D341Med (cell line): ENCODE results near the gene TMEM209.

ENCODE experiments used
- DNase-seq: peaks from one replicate; pipeline ENCODE4 v3.0.0; 2012; ENCODE audit warnings: low spot score

Gene TMEM209

DNA sequence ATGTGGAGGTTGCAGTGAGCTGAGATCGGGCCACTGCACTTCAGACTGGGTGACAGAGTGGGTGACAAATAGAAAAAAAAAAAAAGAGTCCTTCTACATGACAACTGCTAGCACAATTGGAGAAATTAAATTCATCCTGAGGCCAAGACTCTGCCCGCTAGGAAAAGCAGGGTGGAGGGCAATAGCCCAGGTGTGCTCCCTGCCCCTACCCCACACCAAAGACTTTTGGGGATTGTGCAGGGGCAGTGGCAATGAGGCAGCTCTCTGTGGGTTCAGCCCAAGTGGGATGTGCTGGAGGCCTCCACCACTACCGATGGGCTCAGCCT lies 61.3 kb downstream of the TMEM209 start:
- DNase-seq: no peak

DNA sequence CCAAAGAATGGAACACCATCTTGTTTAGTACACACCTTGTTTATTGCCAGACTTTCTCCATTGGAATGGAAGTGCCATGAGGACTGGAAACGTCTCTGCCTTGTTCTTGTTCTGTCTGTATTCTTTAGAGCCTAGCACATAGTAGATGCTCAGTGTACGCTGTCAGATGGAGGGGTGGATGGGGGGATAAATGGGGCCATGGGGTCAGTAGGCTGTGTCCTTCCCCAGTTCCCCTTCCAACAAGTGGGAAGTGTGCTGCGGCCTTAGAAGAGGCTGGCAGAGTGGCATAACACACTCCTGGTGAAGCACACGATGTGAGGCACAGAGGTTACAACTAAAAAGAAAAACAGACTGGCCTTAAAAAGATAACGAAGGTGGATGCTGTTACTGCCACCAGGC lies 61.9 kb downstream of the TMEM209 start:
- no peak for DNase-seq

DNA sequence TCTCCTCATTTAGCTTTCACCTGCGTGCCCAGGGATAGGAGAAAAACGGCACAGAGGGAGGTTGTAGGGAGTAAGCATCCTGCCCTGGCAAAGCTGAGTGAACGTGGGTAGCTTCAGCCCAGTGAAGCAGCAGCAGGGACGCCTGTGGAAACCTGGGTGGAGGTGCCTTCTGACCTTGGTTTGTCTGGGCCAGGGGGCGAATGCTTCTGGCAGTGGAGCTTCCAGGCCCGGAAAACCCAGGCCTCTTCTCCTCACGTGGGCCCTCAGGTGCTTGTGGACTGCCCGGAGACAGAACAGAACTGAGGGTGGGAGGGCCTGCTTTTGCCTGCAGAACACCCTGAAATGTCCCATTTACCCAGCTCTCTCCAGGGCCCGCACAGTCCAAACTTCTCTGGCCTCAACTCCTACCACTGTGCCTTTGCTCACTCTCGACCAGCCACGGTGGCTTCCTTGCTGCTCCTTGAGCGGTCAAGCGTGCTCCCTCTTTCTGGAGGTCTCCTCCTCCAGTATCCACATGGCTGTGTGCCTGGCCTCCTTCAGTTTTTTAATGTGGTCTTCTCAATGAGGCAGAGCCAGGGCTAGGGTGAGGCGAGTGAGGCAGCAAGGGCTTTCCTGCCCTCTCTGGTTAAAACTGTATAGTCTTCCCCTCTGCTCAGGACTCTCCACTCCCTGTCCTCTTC lies 62.4 kb downstream of the TMEM209 start:
- DNase-seq: no peak

DNA sequence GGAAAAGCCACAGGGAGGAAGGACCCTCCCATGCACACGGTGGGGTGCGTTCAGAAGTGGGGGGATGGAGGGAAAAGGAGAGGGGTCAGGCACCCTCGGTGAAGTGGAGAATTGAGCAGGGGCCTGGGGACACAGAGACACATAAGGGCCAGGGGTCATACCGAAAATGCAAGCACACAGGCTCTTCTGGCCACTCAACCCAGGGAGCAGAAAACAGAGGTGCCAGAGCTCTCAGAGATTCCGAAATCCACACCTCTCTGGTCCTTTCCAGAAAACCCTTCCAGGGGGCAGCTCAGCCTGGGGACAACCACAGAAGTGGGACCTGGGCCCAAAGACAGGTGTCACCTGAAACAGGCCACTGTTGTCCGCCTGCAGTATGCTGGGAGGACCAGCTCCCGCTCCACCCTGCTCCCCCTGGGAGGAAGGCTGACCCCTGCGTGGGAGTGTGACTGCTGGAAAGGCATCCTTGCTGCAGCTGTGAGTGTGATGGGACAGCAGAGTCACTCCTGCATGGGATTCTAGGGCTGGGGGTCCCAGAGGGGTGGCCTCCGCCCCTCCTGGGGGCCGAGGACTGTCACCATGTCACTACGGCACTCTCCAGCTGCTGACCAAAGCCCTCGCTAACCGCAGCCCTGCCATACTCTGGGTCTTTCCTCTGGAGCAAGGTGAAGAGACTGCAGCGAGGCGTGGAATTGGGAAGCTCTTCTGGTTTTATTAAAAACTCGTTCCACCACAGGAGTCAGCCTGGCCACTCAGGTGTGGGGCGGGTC lies 63.1 kb downstream of the TMEM209 start:
- no peak for DNase-seq

DNA sequence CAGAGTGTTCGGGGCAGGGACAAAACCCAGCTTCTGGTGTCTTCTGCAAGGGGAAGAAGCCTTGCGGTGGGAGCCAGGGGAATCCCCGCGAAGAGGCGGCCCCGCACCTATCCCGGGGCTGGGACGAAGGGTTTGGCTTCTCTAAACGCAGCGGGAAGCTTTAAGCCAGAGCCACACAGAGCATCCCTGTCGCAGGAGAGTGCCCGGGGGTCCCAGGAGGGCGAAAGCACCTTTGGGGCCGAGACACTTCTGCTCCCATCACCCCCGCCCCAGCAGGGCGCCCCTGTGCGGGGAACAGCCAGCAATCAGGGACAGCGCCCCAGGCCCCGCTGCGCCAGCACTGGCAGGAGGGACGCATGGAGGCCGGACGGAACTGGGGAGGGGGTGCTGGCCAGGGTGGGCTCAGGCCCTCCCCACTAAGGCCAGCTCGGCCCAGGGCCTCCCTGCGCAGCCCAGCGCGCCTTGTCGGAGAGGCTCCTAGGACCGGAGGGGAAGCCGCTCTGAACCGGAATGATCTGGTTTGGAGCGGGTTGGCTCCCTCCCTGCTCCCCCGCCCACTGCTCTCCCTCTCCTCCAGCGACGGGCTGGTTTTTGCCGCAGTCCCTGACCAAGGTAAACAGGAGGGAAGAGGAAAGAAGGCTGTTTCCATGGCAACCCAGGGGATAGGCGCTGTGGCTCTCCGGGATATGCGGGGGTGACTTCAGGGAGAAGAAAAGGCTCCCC lies 63.9 kb downstream of the TMEM209 start:
- DNase-seq: no peak

DNA sequence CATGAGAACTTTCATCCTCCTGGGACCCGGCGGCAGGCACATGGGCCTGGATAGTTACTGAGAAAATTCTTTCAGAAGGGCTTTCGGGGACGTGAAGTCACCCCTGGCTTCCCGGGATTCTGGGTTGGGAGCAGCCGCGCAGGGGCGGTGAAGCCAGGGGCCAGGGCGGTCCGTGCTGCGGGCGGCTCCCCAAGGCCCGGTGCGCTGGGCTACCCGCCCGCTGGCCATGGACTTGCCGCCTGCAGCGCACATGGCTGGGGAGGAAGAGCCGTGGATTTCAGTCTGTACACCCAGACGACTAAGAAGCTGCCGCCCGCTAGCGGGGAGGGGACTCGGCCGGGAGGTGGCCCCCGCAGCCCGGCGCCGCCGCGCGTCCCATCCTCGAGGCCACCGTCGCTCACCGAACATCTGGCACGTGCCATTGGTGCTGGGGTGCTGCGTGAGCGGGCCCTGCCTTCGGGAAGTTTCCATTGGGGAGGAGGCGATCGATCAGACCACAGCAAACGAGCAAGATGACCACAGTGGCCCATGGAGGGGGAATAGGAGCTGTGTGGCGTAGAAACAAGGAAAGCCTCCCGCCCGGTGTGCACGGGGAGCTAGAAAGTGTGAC lies 64.5 kb downstream of the TMEM209 start:
- DNase-seq: no peak

DNA sequence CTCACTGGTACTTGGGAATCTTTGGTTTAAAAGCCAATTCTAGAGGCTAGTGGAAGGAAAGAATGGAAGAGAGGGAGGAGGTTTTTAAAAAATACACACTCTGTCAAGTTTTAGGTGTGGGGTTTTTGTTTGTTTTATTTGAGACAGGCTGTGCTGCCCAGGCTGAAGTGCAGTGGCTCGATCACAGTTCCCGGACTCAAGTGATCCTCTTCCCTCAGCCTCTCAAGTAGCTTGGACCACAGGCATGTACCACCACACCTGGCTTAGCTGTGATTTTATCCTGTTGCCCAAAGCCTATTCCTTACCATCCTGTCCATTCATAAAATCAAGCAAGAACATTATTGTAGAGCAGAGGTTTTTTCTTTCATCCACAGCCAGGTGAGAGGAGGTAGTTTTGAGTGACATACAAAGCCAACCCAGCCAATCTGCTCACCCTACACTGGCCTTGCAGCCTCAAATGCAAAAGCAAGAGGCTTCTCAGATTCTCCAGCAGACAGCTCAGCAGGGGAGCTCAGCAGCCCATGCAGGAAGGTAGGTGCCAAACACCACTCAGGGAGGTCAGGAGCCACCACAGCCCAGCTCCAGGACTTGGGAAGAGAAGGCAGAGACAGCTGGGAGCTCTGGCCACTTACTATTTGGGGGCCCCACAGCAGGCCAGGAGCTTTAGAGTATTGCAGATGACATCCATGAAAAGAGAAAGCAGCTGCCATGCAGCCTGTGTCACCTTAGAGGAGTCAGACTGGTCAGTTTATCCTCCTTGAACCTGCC lies 65.8 kb downstream of the TMEM209 start:
- DNase-seq: no peak

DNA sequence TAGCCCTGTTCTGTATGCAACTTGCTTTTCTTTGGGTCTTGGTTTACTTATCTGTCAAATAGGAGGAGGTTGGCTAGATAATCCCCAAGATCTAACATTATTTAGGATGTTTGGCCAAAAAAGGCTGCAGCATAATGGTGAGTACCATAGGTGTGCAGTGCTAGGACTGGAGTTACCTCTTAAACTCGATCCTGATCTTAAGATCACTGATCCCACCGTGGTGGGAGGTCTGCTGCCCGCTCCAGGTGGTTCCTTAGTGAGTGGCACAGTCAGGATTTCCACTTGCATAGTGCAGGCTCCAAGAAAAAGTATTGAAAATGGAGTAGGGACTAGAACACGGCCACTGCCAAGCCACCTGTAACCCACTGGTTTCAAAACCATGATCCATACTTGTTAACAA lies 68.0 kb downstream of the TMEM209 start:
- no peak for DNase-seq

DNA sequence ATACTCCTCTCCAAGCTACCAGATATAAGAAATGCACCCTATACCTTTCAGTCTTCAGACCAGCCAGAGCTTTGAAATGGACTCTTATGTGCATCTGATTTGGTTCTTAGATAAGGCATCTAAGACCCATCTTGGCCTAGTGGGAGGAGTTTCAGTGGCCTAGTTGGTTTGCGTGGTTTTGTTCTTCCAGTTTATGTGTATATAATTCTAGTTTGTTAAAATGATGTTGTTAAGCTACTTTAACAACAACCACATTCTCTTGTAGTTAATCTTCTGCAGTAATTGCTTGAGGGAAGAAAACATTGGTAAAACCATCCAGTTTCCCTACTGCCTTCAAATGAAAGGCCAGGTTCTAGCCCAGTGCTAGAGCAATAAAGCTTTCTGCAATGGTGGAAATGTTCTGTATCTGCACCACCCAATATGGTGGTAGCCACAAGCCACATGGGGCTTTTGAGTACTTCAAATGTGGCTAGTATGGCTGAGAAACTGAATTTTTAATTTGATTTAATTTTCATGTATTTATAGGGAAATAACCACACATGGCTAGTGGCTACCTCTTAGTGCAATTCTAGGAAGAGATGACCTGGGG lies 68.5 kb downstream of the TMEM209 start:
- DNase-seq: no peak

DNA sequence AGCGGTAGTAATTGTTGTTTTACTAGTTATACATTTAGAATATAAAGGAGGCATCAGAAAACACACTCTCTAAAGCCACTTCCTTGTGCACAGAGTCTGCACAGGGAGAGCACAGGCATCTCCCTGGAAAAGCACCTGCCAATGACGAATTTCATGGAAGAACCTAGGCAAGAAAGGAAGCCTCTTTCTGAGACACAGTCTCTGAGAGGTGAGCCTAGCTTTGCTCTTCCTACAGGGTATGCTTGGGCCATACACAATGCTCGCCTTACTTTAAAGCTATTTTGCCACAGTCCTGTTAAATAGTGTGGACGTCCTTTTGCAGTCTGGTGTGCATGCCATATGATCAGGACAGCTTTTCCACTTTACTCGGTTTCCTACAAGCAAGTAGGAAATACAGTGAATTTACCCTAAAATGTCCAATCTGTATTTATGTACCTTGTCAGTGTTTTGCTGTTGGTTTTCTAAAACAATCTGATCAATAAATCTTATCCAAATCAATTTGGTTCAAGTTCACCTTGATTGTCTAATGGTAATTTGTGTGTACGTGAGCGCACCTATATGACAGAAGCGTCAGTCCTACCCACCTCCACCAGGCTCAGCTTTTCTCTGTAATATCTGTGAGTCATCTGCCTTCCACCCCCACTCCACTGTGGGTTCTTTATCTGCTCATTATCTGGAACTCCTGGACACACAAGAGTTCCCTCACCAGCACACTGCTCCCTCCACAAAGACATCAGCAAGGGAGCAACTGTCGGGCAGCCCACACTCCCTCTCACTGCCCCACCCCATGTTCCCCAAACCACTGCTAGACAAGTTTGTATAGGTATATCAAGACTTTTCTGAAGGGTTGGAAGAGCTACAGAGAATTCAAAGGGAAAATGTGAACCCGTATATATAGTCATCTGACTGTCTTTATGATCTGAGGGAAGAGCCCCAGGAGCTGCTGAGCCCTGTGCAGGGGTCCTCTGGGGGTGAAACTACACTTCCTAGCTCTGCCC lies 69.7 kb downstream of the TMEM209 start:
- DNase-seq: no peak

DNA sequence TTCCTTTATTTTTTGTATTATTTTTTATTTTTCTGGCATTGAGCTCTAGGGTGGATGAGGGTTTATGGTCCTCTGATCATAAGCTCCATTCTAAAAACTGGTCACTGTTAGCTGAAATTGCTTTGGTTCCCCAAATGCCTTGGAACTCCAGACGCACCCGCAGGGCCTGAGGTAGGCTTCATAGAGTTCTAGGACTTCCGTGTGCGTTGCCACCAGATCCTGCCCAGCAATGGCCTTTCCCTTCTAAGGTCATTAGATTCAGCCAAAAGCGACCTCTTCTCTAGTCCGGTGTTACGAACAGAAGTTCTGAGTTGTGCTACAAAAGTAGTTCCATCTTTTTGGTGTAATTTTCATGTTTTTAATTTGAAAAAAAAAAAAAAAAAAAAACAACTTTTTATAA lies 70.5 kb downstream of the TMEM209 start:
- DNase-seq: no peak

DNA sequence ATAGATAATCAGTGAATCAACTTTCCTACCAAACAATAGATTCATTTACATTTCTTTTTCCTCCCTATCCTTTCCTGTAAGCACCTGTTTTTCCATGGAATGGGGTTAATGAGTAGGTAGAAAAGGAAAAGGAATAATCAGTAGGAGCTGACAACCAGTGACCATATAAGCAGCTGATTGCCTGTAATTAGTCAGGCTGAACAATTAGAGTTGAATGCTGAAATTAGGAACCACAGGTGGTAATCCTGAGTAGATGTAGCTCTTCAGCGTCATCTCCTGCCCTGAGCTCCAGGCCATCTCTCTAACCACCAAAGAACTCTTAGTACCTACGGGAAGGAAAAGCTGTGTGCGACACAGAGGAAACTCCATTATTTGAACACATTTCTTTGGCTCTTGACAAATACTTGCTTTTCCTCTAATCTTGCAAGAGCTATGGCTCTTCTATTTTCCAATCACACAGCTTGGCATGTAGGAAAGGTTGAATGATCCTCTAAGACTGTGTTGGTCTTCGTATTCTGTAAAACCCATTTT lies 71.0 kb downstream of the TMEM209 start:
- no peak for DNase-seq

DNA sequence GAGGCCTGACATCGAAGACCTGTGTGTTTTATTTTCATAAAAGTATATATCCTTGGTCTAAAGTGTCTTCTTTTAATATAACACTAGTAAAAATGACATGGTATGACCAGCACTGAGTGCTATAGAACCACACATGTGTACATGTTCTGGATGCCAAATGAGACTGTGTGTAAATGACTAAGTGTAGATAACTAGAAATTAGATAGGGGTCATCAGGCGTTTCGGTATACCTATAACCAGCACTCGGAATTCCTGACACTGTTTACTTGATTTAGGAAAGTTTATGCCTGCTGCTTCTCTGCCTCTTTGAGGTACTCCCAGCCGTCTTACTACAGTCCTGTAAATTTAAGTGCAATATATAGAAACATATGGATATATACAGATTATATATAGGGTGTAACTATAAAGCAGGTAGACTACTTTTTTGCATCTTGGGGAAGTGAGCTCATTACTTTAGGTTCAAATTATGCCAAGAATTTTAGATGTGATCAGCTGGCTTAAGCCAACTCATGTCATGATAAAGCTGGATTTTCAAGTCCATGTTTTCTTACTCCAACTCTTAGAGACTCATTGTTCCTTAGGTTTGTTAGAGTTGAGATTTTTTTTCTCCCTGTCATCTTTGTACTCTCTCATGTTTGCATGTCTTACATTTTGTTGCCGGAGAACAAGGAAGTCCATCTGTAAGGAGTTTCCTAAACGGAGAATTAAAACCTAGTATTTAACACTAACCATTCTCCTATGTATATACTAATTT lies 72.0 kb downstream of the TMEM209 start:
- no peak for DNase-seq

DNA sequence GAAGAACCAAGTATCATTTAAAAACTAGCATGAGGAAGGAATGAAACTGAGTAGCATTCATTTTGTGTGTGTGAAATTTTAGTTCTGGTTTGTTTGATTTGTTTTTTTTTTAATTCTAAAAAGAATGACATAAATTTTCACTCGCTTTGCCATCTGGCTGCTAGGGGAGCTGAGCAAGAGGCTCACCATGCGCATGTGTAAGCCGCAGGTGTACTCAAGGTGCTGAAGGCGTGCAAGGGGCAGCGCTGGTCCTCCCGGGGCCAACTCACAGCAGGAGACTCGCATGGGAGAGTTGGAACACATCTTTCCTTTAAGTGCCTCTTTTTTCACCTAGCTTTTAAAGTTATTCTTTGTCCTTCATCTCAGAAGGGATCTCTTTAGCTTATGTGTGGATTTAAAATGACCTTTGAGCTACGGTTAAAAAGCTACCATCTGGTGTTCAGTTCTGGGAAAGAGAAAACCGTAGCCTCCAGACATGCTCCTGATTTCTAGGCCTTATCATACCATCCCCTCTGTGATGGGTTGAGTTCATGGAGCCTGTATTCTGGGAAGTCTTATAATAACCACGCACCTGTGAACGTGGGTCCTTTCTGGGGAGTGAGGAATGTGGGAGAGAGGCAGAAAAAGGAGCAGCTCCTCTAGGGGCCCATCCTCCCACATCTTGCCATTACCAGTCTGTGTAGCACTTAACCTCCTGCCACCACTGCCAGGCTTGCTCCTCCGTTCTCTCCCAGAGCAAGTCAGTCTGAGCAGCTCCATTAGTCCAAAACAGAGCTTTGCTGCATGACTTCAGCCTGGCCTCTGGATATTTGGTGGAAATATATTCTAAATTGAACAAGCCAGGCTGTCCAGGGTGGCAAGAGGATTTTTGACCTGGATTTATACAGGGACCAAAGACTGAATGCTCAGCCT lies 73.0 kb downstream of the TMEM209 start:
- DNase-seq: no peak

DNA sequence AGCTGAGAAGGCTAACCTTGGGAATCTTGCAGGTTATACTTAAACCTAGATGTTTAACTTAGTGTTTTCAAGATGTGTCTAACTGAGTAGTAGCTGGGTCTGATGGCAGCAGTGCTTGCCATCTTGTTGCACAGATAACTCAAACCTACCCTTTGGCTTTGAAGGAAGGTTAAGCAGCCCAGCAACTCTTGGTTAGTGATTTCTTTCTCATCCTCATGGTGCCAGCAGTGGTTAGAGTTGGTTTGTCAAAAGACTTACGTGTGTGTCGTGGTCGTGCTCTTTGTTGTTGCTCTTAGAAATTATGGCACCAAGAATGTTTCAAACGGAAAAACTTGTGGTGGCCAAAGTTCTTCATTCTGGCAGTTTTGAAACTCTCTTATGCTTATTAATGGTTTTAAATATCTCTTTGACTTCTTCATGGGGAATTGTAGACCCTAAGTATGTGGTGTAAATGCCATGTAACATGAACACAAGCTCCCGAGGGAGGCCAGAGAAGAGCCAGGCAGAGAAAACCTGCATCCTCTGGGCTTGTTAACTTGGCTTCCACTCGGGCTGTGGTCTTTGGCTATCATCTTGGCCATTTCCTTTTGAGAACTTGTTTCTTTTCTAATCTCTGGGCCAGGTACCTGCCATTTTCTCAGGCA lies 73.9 kb downstream of the TMEM209 start:
- DNase-seq: no peak

DNA sequence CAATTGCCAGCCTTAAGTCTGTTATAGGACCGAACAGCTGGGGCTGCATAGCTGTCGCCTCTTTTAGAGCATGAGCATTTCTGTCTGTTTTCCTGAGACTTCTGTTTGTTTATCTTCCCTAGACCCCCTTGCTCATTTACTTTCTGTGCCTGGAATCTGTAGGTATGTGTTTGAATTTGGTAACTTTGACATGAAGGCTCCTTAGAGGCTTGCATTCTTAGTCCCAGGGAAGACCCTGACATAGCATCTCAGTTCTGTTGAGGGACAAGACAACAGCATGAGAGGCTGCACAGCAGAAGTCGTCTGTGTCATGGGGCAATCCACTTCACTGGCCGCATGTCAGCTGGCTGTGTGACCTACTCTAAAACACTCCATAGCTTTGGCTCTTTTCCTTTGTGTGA lies 76.2 kb downstream of the TMEM209 start:
- no peak for DNase-seq

DNA sequence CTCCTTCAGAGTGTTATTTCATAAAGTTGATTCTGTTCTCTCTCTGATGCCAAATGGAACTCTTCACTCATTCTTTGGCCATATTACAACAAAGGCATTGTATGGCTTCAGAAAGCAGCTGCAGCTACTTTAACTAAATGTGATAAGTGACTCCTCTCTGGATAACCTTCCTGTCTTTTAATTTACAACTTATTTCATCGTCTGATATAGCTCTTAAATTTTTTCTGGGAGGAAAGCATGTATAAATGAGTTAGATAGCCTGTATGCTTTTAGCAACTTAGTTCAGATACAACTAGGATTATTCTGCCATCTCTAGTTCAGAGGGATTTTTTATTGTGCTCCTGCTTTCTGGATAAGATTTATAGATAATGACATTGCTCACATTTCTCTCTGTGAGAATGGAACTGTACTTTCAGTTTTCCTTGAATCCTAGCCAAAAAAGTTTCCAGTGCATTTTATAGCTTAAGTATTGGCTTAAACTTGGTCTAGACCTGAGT lies 77.3 kb downstream of the TMEM209 start:
- DNase-seq: no peak

DNA sequence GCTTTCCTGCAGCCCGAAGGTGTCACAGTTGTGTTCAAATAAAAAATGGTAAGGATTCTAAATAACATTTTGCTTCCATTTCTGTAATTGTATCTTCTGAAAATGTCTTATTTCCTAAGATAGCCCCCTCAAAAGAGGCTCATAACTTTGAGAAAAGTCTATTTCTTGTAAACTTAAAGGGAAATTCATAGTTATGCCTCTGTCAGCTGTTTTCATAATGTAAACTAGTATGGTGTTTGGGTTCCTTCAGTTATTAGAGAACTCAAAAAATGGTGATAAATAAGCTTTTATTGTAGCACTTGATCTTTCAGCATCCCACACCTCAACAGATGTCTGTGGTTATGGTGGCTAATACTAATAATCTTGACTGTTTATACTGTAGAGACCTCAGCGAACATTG lies 77.8 kb downstream of the TMEM209 start:
- no peak for DNase-seq
